Astrocyte (in vitro differentiated cells and primary cell): ENCODE data around the gene SLC29A4. TPM values are rescaled to one million over a fixed set of nuclear protein-coding genes. Genes with fewer than 3 reads are reported as not detected.

Experiments used
- DNase-seq: peaks from one replicate; pipeline ENCODE4 v3.0.0-alpha.2; 2010; ENCODE audit warnings: low read depth
- FAIRE-seq: peaks from 2 replicates; lab custom pipeline; 2011; peaks lifted over from hg19 to GRCh38; lab: Jason Lieb, UNC
- H2AFZ ChIP-seq: 2 replicates; pipeline ENCODE4 v1.6.0; 2012; ENCODE audit warnings: low read depth, low read length, inconsistent platforms
- H3K27ac ChIP-seq: 2 replicates; pipeline ENCODE4 v1.5.1; 2011; ENCODE audit warnings: low read depth, low read length, inconsistent platforms
- H3K27me3 ChIP-seq: 2 replicates; pipeline ENCODE4 v1.6.0; 2011; ENCODE audit warnings: low read length, inconsistent platforms; ENCODE audit not compliant: insufficient read depth
- H3K36me3 ChIP-seq: 2 replicates; pipeline ENCODE4 v1.5.1; 2011; ENCODE audit warnings: low read length, inconsistent platforms; ENCODE audit not compliant: insufficient read depth
- H3K4me1 ChIP-seq: 2 replicates; pipeline ENCODE4 v1.5.1; 2011; ENCODE audit warnings: low read length, inconsistent platforms; ENCODE audit not compliant: insufficient read depth
- H3K4me2 ChIP-seq: 2 replicates; pipeline ENCODE4 v1.6.0; 2012; ENCODE audit warnings: low read length, inconsistent platforms
- H3K4me3 ChIP-seq: 2 replicates; pipeline ENCODE4 v1.5.1; 2011; ENCODE audit warnings: low read depth, mild to moderate bottlenecking, low read length, inconsistent platforms; ENCODE audit not compliant: insufficient read depth
- H3K79me2 ChIP-seq: 2 replicates; pipeline ENCODE4 v1.6.0; 2012; ENCODE audit warnings: mild to moderate bottlenecking, low read length, inconsistent platforms; ENCODE audit not compliant: insufficient read depth
- H3K9ac ChIP-seq: 2 replicates; pipeline ENCODE4 v1.6.0; 2012; ENCODE audit warnings: mild to moderate bottlenecking, low read length, inconsistent platforms
- H3K9me3 ChIP-seq: 2 replicates; pipeline ENCODE4 v1.5.1; 2012; ENCODE audit warnings: low read depth, mild to moderate bottlenecking, low read length, inconsistent platforms; ENCODE audit not compliant: insufficient read depth
- H4K20me1 ChIP-seq: 2 replicates; pipeline ENCODE4 v1.6.0; 2012; ENCODE audit warnings: low read length, inconsistent platforms; ENCODE audit not compliant: insufficient read depth
- H3K27ac Mint-ChIP-seq: one replicate; pipeline ENCODE4 v1.8.0; 2021; ENCODE audit warnings: mild to moderate bottlenecking, mixed read lengths; ENCODE audit not compliant: unreplicated experiment
- H3K27me3 Mint-ChIP-seq: one replicate; pipeline ENCODE4 v1.8.0; 2021; ENCODE audit warnings: low read depth, mixed read lengths; ENCODE audit not compliant: unreplicated experiment
- H3K36me3 Mint-ChIP-seq: one replicate; pipeline ENCODE4 v1.8.0; 2021; ENCODE audit warnings: low read depth, mixed read lengths; ENCODE audit not compliant: unreplicated experiment
- H3K4me1 Mint-ChIP-seq: one replicate; pipeline ENCODE4 v1.8.0; 2021; ENCODE audit warnings: low read depth, mixed read lengths; ENCODE audit not compliant: unreplicated experiment
- H3K4me3 Mint-ChIP-seq: one replicate; pipeline ENCODE4 v1.8.0; 2021; ENCODE audit warnings: mild to moderate bottlenecking, moderate library complexity, mixed read lengths; ENCODE audit not compliant: unreplicated experiment
- H3K9me3 Mint-ChIP-seq: one replicate; pipeline ENCODE4 v1.8.0; 2021; ENCODE audit warnings: mild to moderate bottlenecking, mixed read lengths; ENCODE audit not compliant: unreplicated experiment
- CTCF ChIP-seq: IDR thresholded peaks from 2 replicates; pipeline ENCODE4 v1.5.1; 2011; ENCODE audit warnings: low read depth, mild to moderate bottlenecking, inconsistent platforms, low read length, moderate library complexity; ENCODE audit not compliant: insufficient read depth
- EZH2 ChIP-seq: IDR thresholded peaks from 2 replicates; pipeline ENCODE4 v1.6.1; 2012; ENCODE audit warnings: mild to moderate bottlenecking, low read length, inconsistent platforms; ENCODE audit not compliant: insufficient read depth
- total RNA-seq: library from RNA; stranded (reverse); gene quantifications from 2 replicates; pipeline ENCODE4 v1.2.1, GENCODE V29; 2021

The SLC29A4 gene
- total RNA-seq, 1 donor from 2014 or later: 8.2 TPM

- Histone ChIP-seq H3K27me3 (no peaks in the 10 kb centered on the region), H3K36me3 (no peaks in the 10 kb centered on the region), H3K79me2 (no peaks in the 10 kb centered on the region), H3K4me3 (no peak overlapping the region), H4K20me1 (no peaks in the 10 kb centered on the region), H3K4me1 (no peaks in the 10 kb centered on the region), H2AFZ (no peak overlapping the region), H3K9me3 (peaks cover 3% of the 10 kb centered on the region), H3K4me2 (no peak overlapping the region), H3K9ac (no peak overlapping the region), H3K27ac (no peak overlapping the region)
- no peak for DNase-seq
- Mint-ChIP-seq H3K27ac (no peak overlapping the region), H3K9me3 (peaks cover 5% of the 10 kb centered on the region), H3K4me1 (no peaks in the 10 kb centered on the region), H3K36me3 (peaks cover 7% of the 10 kb centered on the region), H3K4me3 (no peak overlapping the region), H3K27me3 (peaks cover 31% of the 10 kb centered on the region)
- TF ChIP-seq EZH2: no peak
- TF ChIP-seq CTCF: no peak
- FAIRE-seq: no peak
These were observed 14.0 kb downstream of the SLC29A4 start for GRCh38 chr7:5296611-5297226.

GRCh38 chr7:5300366-5300765 lies 17.6 kb downstream of the SLC29A4 start:
- H3K36me3 Mint-ChIP-seq: no peaks in the 10 kb centered on the region
- H3K79me2 ChIP-seq: no peaks in the 10 kb centered on the region
- no peaks in the 10 kb centered on the region for H3K9me3 ChIP-seq
- H3K27ac ChIP-seq: no peak overlapping the region
- H3K9ac ChIP-seq: no peak overlapping the region
- no peak overlapping the region for H3K27ac Mint-ChIP-seq
- H3K4me1 Mint-ChIP-seq: no peaks in the 10 kb centered on the region
- no peak overlapping the region for H3K4me3 Mint-ChIP-seq
- TF ChIP-seq EZH2 (no peak), CTCF (no peak)
- H3K27me3 ChIP-seq: no peaks in the 10 kb centered on the region
- FAIRE-seq (no peak), DNase-seq (no peak)
- no peak overlapping the region for H2AFZ ChIP-seq
- H3K4me2 ChIP-seq: no peak overlapping the region
- peaks cover 24% of the 10 kb centered on the region for H3K27me3 Mint-ChIP-seq
- no peaks in the 10 kb centered on the region for H3K4me1 ChIP-seq
- H3K9me3 Mint-ChIP-seq: no peaks in the 10 kb centered on the region
- H4K20me1 ChIP-seq: no peaks in the 10 kb centered on the region
- no peak overlapping the region for H3K4me3 ChIP-seq
- H3K36me3 ChIP-seq: no peaks in the 10 kb centered on the region

- no peak overlapping the region for H3K27ac ChIP-seq
- H3K27me3 ChIP-seq: no peaks in the 10 kb centered on the region
- no peak overlapping the region for H3K4me2 ChIP-seq
- H4K20me1 ChIP-seq: no peaks in the 10 kb centered on the region
- H3K79me2 ChIP-seq: no peaks in the 10 kb centered on the region
- H2AFZ ChIP-seq: no peak overlapping the region
- FAIRE-seq (no peak), DNase-seq (no peak)
- no peaks in the 10 kb centered on the region for H3K9me3 ChIP-seq
- Mint-ChIP-seq H3K4me1 (no peaks in the 10 kb centered on the region), H3K4me3 (no peak overlapping the region), H3K36me3 (no peaks in the 10 kb centered on the region), H3K27ac (no peak overlapping the region), H3K9me3 (no peaks in the 10 kb centered on the region), H3K27me3 (peaks cover 13% of the 10 kb centered on the region)
- no peaks in the 10 kb centered on the region for H3K36me3 ChIP-seq
- H3K4me1 ChIP-seq: no peaks in the 10 kb centered on the region
- TF ChIP-seq EZH2 (no peak), CTCF (no peak)
- H3K4me3 ChIP-seq: no peak overlapping the region
- H3K9ac ChIP-seq: no peak overlapping the region
These were observed 19.8 kb downstream of the SLC29A4 start for GRCh38 chr7:5302577-5302976.
